Measurements from ENCODE around the gene CYP1A2.
A peak's percentile ranks its signal among the peaks of the same experiment; 100 is the strongest.

The CYP1A2 gene

GRCh38 chr15:74763416-74763815 lies 14.8 kb downstream of the CYP1A2 start:
- no peaks in the 10 kb centered on the region for H3K36me3 Mint-ChIP-seq
- no peaks in the 10 kb centered on the region for H3K27me3 Mint-ChIP-seq
- no peak overlapping the region for H3K27ac Mint-ChIP-seq
- no peak overlapping the region for H3K4me3 Mint-ChIP-seq
- H3K4me1 Mint-ChIP-seq (ENCODE audit: low read depth): peaks cover 5% of the 10 kb centered on the region
- H3K9me3 Mint-ChIP-seq (ENCODE audit: low read depth): no peaks in the 10 kb centered on the region

- H3K27ac Mint-ChIP-seq: no peak overlapping the region
- H3K27me3 Mint-ChIP-seq: no peaks in the 10 kb centered on the region
- H3K4me3 Mint-ChIP-seq: no peak overlapping the region
- no peaks in the 10 kb centered on the region for H3K9me3 Mint-ChIP-seq (ENCODE audit: low read depth)
- H3K4me1 Mint-ChIP-seq (ENCODE audit: low read depth): peaks cover 19% of the 10 kb centered on the region
- H3K36me3 Mint-ChIP-seq: no peaks in the 10 kb centered on the region
Measured at GRCh38 chr15:74767167-74768098, 18.8 kb downstream of the CYP1A2 start.

DNA sequence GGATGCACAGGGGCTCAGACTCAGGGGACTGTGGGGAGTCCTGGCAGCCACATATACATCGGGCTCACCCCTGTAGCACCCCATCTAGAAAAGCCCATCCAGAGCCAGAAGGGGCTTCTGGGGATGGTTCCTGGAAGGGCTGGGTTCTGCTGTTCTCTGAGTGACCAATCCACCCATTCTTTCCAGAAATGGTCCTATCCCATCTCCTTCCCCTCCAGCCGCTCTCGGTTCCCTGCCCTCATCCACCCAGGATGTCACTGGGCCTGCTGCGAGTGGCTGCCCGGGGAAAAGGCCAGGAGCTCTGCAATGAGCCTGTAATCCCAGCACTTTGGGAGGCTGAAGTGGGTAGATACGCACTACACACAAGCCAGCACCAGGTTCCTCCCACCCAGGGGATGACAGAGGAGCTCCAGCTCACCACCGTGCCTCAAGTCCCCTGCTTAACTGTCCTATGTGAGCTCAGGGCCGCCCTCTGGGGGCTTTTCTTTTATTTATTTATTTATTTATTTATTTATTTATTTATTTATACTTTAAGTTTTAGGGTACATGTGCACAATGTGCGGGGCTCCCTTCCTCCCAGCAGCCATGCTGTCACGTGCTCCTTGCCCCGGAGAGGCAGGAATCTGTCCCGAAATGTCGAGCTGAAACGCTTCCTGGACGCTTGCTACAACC lies 19.6 kb downstream of the CYP1A2 start:
- Mint-ChIP-seq H3K4me3 (no peak overlapping the region), H3K27me3 (no peaks in the 10 kb centered on the region), H3K27ac (no peak overlapping the region), H3K36me3 (no peaks in the 10 kb centered on the region), H3K4me1 (ENCODE audit: low read depth) (peaks cover 19% of the 10 kb centered on the region), H3K9me3 (ENCODE audit: low read depth) (no peaks in the 10 kb centered on the region)

DNA sequence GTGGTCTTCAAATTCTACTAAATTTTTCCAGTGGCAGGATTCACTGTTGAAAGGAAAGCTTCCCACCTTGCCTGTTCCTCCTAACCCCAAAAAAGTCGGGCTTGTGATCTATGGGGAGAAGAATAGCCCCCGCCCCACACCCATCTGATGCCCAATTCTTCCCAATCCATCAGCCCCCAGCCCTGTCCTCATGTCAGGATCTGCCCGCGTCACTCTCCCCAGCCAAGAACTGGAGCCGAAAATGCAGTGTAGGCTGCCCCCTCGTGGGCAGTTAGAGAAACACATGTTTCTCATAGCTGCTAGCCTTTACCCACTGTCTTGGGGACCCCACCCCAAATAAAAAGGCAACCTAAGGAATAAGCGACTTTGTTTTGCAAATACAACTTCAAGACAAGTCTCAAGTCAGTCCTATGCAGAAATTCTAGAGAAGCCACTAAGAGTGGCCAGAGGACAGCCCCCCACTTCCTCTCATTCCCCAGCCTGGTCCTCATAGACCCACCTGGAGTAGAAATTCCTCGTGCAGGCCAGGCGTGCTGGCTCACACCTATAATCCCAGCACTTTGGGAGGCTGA lies 20.2 kb downstream of the CYP1A2 start:
- Mint-ChIP-seq H3K4me3 (no peak overlapping the region), H3K36me3 (no peaks in the 10 kb centered on the region), H3K4me1 (ENCODE audit: low read depth) (peaks cover 23% of the 10 kb centered on the region), H3K27me3 (no peaks in the 10 kb centered on the region), H3K9me3 (ENCODE audit: low read depth) (no peaks in the 10 kb centered on the region), H3K27ac (no peak overlapping the region)

GRCh38 chr15:74769463-74770025 lies 20.9 kb downstream of the CYP1A2 start:
- Mint-ChIP-seq H3K27ac (no peak overlapping the region), H3K36me3 (no peaks in the 10 kb centered on the region), H3K9me3 (ENCODE audit: low read depth) (no peaks in the 10 kb centered on the region), H3K27me3 (no peaks in the 10 kb centered on the region), H3K4me3 (no peak overlapping the region), H3K4me1 (ENCODE audit: low read depth) (peaks cover 26% of the 10 kb centered on the region)

- Mint-ChIP-seq H3K4me3 (no peak overlapping the region), H3K27ac (no peak overlapping the region), H3K9me3 (ENCODE audit: low read depth) (no peaks in the 10 kb centered on the region), H3K27me3 (no peaks in the 10 kb centered on the region), H3K36me3 (no peaks in the 10 kb centered on the region), H3K4me1 (ENCODE audit: low read depth) (peaks cover 31% of the 10 kb centered on the region)
Measured at GRCh38 chr15:74770211-74770903, 21.7 kb downstream of the CYP1A2 start.

- H3K4me3 Mint-ChIP-seq: no peak overlapping the region
- H3K9me3 Mint-ChIP-seq (ENCODE audit: low read depth): no peaks in the 10 kb centered on the region
- H3K36me3 Mint-ChIP-seq: no peaks in the 10 kb centered on the region
- no peaks in the 10 kb centered on the region for H3K27me3 Mint-ChIP-seq
- no peak overlapping the region for H3K27ac Mint-ChIP-seq
- peaks cover 59% of the 10 kb centered on the region for H3K4me1 Mint-ChIP-seq (ENCODE audit: low read depth)
Measured at GRCh38 chr15:74773329-74773728, 24.7 kb downstream of the CYP1A2 start.

DNA sequence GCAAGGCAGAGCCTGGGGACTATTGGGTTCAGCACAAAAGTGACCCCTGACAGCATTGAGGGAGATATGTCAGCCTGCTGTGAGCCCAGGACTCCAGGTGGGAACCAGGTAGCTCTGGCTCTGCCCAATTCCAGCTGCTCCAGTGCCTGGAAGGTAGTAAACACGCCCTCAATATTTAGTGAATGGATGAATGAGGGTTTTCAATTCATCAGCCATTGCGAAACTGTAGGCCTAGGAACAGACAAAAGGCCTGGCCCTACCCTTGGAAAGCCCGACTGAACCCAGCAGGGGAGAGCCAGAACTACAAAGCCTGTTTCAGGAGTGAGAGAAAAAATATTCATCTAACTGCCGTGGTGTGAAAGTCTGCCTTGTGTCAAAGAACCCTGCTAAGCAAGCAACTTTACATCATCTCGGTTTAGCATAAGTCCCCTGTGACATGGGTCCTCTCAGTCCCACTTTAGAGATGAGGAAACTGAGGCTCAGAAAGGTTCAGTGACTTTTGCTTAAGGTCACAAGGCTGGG lies 25.1 kb downstream of the CYP1A2 start:
- H3K36me3 Mint-ChIP-seq: no peaks in the 10 kb centered on the region
- peaks cover 61% of the 10 kb centered on the region for H3K4me1 Mint-ChIP-seq (ENCODE audit: low read depth)
- no peaks in the 10 kb centered on the region for H3K27me3 Mint-ChIP-seq
- no peak overlapping the region for H3K4me3 Mint-ChIP-seq
- peak overlapping the region; percentile 38 for H3K27ac Mint-ChIP-seq
- H3K9me3 Mint-ChIP-seq (ENCODE audit: low read depth): no peaks in the 10 kb centered on the region

GRCh38 chr15:74775132-74775562 lies 26.5 kb downstream of the CYP1A2 start:
- no peaks in the 10 kb centered on the region for H3K36me3 Mint-ChIP-seq
- H3K9me3 Mint-ChIP-seq (ENCODE audit: low read depth): no peaks in the 10 kb centered on the region
- no peaks in the 10 kb centered on the region for H3K27me3 Mint-ChIP-seq
- peaks cover 72% of the 10 kb centered on the region for H3K4me1 Mint-ChIP-seq (ENCODE audit: low read depth)
- H3K4me3 Mint-ChIP-seq: no peak overlapping the region
- H3K27ac Mint-ChIP-seq: peak overlapping the region; percentile 97

GRCh38 chr15:74775894-74776293 lies 27.2 kb downstream of the CYP1A2 start:
- Mint-ChIP-seq H3K9me3 (ENCODE audit: low read depth) (no peaks in the 10 kb centered on the region), H3K4me3 (no peak overlapping the region), H3K27me3 (no peaks in the 10 kb centered on the region), H3K36me3 (no peaks in the 10 kb centered on the region), H3K27ac (peak overlapping the region; percentile 97), H3K4me1 (ENCODE audit: low read depth) (peaks cover 79% of the 10 kb centered on the region)

GRCh38 chr15:74776821-74777768 lies 28.4 kb downstream of the CYP1A2 start:
- Mint-ChIP-seq H3K4me3 (peak overlapping the region; percentile 83), H3K4me1 (ENCODE audit: low read depth) (peaks cover 75% of the 10 kb centered on the region), H3K27ac (peak overlapping the region; percentile 97)

GRCh38 chr15:74777769-74778598 lies 29.3 kb downstream of the CYP1A2 start:
- Mint-ChIP-seq H3K4me1 (ENCODE audit: low read depth) (peaks cover 73% of the 10 kb centered on the region), H3K36me3 (no peaks in the 10 kb centered on the region), H3K4me3 (peak overlapping the region; percentile 83), H3K27me3 (no peaks in the 10 kb centered on the region), H3K9me3 (ENCODE audit: low read depth) (no peaks in the 10 kb centered on the region), H3K27ac (peak overlapping the region; percentile 97)

More at GRCh38 chr15:74776821-74777768, 28.4 kb downstream of the CYP1A2 start:
- Mint-ChIP-seq H3K36me3 (no peaks in the 10 kb centered on the region), H3K27me3 (no peaks in the 10 kb centered on the region), H3K9me3 (ENCODE audit: low read depth) (no peaks in the 10 kb centered on the region)

DNA sequence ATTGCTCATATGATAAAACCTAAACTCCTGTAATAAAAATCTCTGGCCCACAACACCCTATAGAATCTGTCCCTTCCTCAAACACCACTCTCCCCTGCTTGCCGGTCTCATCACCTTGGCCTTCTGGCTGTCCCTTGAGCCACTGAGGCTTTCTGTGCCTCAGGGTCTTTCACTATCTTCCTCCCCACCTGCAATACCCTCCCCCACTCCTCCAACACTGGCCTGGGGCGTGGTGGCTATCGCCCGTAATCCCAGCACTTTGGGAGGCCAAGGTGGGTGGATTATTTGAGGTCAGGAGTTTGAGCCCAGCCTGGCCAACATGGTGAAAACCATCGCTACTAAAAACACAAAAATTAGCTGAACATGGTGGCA lies 29.9 kb downstream of the CYP1A2 start:
- Mint-ChIP-seq H3K27ac (peak overlapping the region; percentile 97), H3K27me3 (no peaks in the 10 kb centered on the region), H3K9me3 (ENCODE audit: low read depth) (no peaks in the 10 kb centered on the region), H3K36me3 (no peaks in the 10 kb centered on the region), H3K4me3 (peak overlapping the region; percentile 64), H3K4me1 (ENCODE audit: low read depth) (peaks cover 71% of the 10 kb centered on the region)

Data from activated naive CD8-positive, alpha-beta T cell (primary cell).